CD8-positive, alpha-beta memory T cell (primary cell): Measurements from ENCODE around the gene FKRP. TPM values are rescaled to one million over a fixed set of nuclear protein-coding genes. Genes with fewer than 3 reads are reported as not detected.

Experiments
- CTCF ChIA-PET: fragments of 350-600 bp; sonication (Branson Sonifier 250); formaldehyde crosslinking; loops from one replicate; lab custom pipeline; 2021; ENCODE audit warnings: antibody characterized with exemption; lab: Charles Lee
- POLR2A ChIA-PET: fragments of 350-600 bp; sonication (Branson Sonifier 250); formaldehyde crosslinking; loops from one replicate; lab custom pipeline; 2021; ENCODE audit warnings: antibody characterized with exemption; lab: Charles Lee
- DNase-seq, 5 donors: peaks; one replicate each; pipeline versions ENCODE4 v3.0.0 to v3.0.0-alpha.2; 2020 to 2022; ENCODE audit warnings: mixed read lengths in 1 of 5
- H3K27ac ChIP-seq: one replicate; pipeline ENCODE4 v1.7.0; 2013; ENCODE audit warnings: low read depth, mild to moderate bottlenecking, low read length, moderate library complexity
- H3K27me3 ChIP-seq: 2 replicates; pipeline ENCODE4 v1.7.0; 2013; ENCODE audit warnings: low read length, mild to moderate bottlenecking; ENCODE audit not compliant: insufficient read depth, poor library complexity, severe bottlenecking
- H3K36me3 ChIP-seq: 2 replicates; pipeline ENCODE4 v1.7.0; 2013; ENCODE audit warnings: mild to moderate bottlenecking, low read length, moderate library complexity; ENCODE audit not compliant: insufficient read depth
- H3K4me1 ChIP-seq: 2 replicates; pipeline ENCODE4 v1.7.0; 2013; ENCODE audit warnings: mild to moderate bottlenecking, low read length, moderate library complexity; ENCODE audit not compliant: insufficient read depth
- H3K4me3 ChIP-seq: 2 replicates; pipeline ENCODE4 v1.7.0; 2013; ENCODE audit warnings: mild to moderate bottlenecking, low read length
- H3K9me3 ChIP-seq: 2 replicates; pipeline ENCODE4 v1.7.0; 2013; ENCODE audit warnings: mild to moderate bottlenecking, low read length
- H3K27ac Mint-ChIP-seq, 8 donors: one replicate each; pipeline ENCODE4 v1.8.0; 2020 to 2021; ENCODE audit warnings: mixed read lengths in 8 of 8, mild to moderate bottlenecking in 6 of 8, inconsistent platforms in 3 of 8, moderate library complexity in 3 of 8
- H3K27me3 Mint-ChIP-seq, 2 donors: one replicate each; pipeline ENCODE4 v1.8.0; 2020 to 2021; ENCODE audit warnings: mixed read lengths in 2 of 2, mild to moderate bottlenecking in 1 of 2, moderate library complexity in 1 of 2
- H3K36me3 Mint-ChIP-seq, 3 donors: one replicate each; pipeline ENCODE4 v1.8.0; 2020 to 2021; ENCODE audit warnings: mixed read lengths in 3 of 3, inconsistent platforms in 1 of 3, mild to moderate bottlenecking in 1 of 3
- H3K4me1 Mint-ChIP-seq, 3 donors: one replicate each; pipeline ENCODE4 v1.8.0; 2020 to 2021; ENCODE audit warnings: mixed read lengths in 3 of 3, inconsistent platforms in 1 of 3, mild to moderate bottlenecking in 1 of 3
- H3K4me3 Mint-ChIP-seq, 7 donors: one replicate each; pipeline ENCODE4 v1.8.0; 2020 to 2021; ENCODE audit warnings: mixed read lengths in 7 of 7, mild to moderate bottlenecking in 6 of 7, moderate library complexity in 4 of 7, inconsistent platforms in 2 of 7
- H3K9me3 Mint-ChIP-seq, 5 donors: one replicate each; pipeline ENCODE4 v1.8.0; 2020 to 2022; ENCODE audit warnings: mixed read lengths in 5 of 5, mild to moderate bottlenecking in 3 of 5, moderate library complexity in 2 of 5, inconsistent platforms in 1 of 5
- polyA plus RNA-seq: library from polyadenylated mRNA; unstranded; fragments of 300-500 nt; fragmentation: Illumina TruSeq; gene quantifications from one replicate; pipeline ENCODE4 v1.2.3, GENCODE V29; 2021
- total RNA-seq, 2 experiments: library from RNA; stranded (reverse); gene quantifications; one replicate each; pipeline ENCODE4 v1.2.3, GENCODE V29; 2021

Gene FKRP
- total and polyA plus RNA-seq, 3 experiments from 2014 or later: 6.4 to 24.4 (median 21.6) TPM

GRCh38 chr19:46786236-46787039 is 40.6 kb downstream of the FKRP start:
- Histone ChIP-seq H3K27ac (peak overlapping the region; percentile 92), H3K36me3 (peaks cover 5% of the 10 kb centered on the region), H3K27me3 (no peaks in the 10 kb centered on the region), H3K4me1 (peaks cover 45% of the 10 kb centered on the region), H3K9me3 (no peaks in the 10 kb centered on the region), H3K4me3 (peak overlapping the region; percentile 88)
- ChIA-PET POLR2A (interaction anchor here (0.6 kb wide), 1 partner anchor 54 kb away, joined by 8 read pairs; no protein-coding TSS in a partner anchor), CTCF (interaction anchor here (1.1 to 4.4 kb wide), 5 partner anchors 20 to 54 kb away, joined by 3 to 16 read pairs (median 9); no protein-coding TSS in a partner anchor)
- Mint-ChIP-seq H3K4me1 (peaks cover 53 to 61% (median 61%) of the 10 kb centered on the region in 3 donors), H3K27ac (peak overlapping the region; percentile 95 to 100 (median 96)), H3K9me3 (no peaks in the 10 kb centered on the region), H3K4me3 (peak overlapping the region; percentile 87 to 97 (median 92)), H3K27me3 (no peaks in the 10 kb centered on the region), H3K36me3 (peaks cover 0 to 26% (median 5%) of the 10 kb centered on the region in 3 donors)
- peak; percentile 61 to 93 (median 81) for DNase-seq

GRCh38 chr19:46787040-46787330 is 41.1 kb downstream of the FKRP start:
- peaks cover 49% of the 10 kb centered on the region for H3K4me1 ChIP-seq
- Mint-ChIP-seq H3K4me3 (peak overlapping the region; percentile 87 to 97 (median 92)), H3K27ac (peak overlapping the region; percentile 95 to 100 (median 96)), H3K9me3 (no peaks in the 10 kb centered on the region), H3K36me3 (peaks cover 0 to 20% (median 2%) of the 10 kb centered on the region in 3 donors), H3K27me3 (no peaks in the 10 kb centered on the region), H3K4me1 (peaks cover 54 to 66% (median 66%) of the 10 kb centered on the region in 3 donors)
- CTCF ChIA-PET: interaction anchor here (1.2 to 4.4 kb wide), 5 partner anchors 20 to 53 kb away, joined by 3 to 16 read pairs (median 9); no protein-coding TSS in a partner anchor
- H3K9me3 ChIP-seq: no peaks in the 10 kb centered on the region
- peak overlapping the region; percentile 88 for H3K4me3 ChIP-seq
- H3K27ac ChIP-seq: peak overlapping the region; percentile 92
- H3K27me3 ChIP-seq: no peaks in the 10 kb centered on the region
- peaks cover 5% of the 10 kb centered on the region for H3K36me3 ChIP-seq
- no peak for DNase-seq
- POLR2A ChIA-PET: interaction anchor here (1.8 to 1.9 kb wide), 2 partner anchors 33 to 53 kb away, joined by 5 to 11 read pairs; no protein-coding TSS in a partner anchor

GRCh38 chr19:46787331-46788261 is 41.7 kb downstream of the FKRP start:
- peaks cover 3% of the 10 kb centered on the region for H3K36me3 ChIP-seq
- H3K27me3 Mint-ChIP-seq: no peaks in the 10 kb centered on the region
- no peaks in the 10 kb centered on the region for H3K27me3 ChIP-seq
- H3K9me3 ChIP-seq: no peaks in the 10 kb centered on the region
- peaks cover 55% of the 10 kb centered on the region for H3K4me1 ChIP-seq
- peak overlapping the region; percentile 95 to 100 (median 96) for H3K27ac Mint-ChIP-seq
- CTCF ChIA-PET: interaction anchor here (0.6 to 4.4 kb wide), 7 partner anchors 16 to 53 kb away, joined by 3 to 16 read pairs (median 9); no protein-coding TSS in a partner anchor
- H3K4me3 Mint-ChIP-seq: peak overlapping the region; percentile 87 to 97 (median 92)
- POLR2A ChIA-PET: interaction anchor here (0.8 to 1.9 kb wide), 5 partner anchors 33 to 325 kb away, joined by 3 to 11 read pairs (median 5); partner anchors contain the start of gene ZC3H4
- DNase-seq: peak in 4 of 5 donors; percentile 25 to 62 (median 28)
- peak overlapping the region; percentile 92 for H3K27ac ChIP-seq
- no peaks in the 10 kb centered on the region for H3K9me3 Mint-ChIP-seq
- peak overlapping the region; percentile 88 for H3K4me3 ChIP-seq
- peaks cover 58 to 68% (median 68%) of the 10 kb centered on the region in 3 donors for H3K4me1 Mint-ChIP-seq
- peaks cover 0 to 14% (median 2%) of the 10 kb centered on the region in 3 donors for H3K36me3 Mint-ChIP-seq

GRCh38 chr19:46788262-46788967 is 42.6 kb downstream of the FKRP start, which contains the start of gene SLC1A5:
TSS of gene SLC1A5 (minus strand) at chr19:46788594. CDS start at chr19:46787965, 629 bp downstream.
- no peaks in the 10 kb centered on the region for H3K36me3 ChIP-seq
- CTCF ChIA-PET: interaction anchor here (0.6 to 4.1 kb wide), 6 partner anchors 15 to 52 kb away, joined by 3 to 15 read pairs (median 8); no protein-coding TSS in a partner anchor
- peak within 1 kb of the TSS; percentile 92 for H3K27ac ChIP-seq
- Mint-ChIP-seq H3K27ac (peak within 1 kb of the TSS; percentile 74 to 100 (median 96)), H3K27me3 (no peaks in the 10 kb centered on the region), H3K36me3 (peaks cover 0 to 9% (median 0%) of the 10 kb centered on the region in 3 donors), H3K4me1 (peaks cover 53 to 62% (median 61%) of the 10 kb centered on the region in 3 donors), H3K4me3 (peak within 1 kb of the TSS; percentile 87 to 97 (median 92)), H3K9me3 (no peaks in the 10 kb centered on the region)
- H3K4me3 ChIP-seq: peak within 1 kb of the TSS; percentile 88
- no peaks in the 10 kb centered on the region for H3K27me3 ChIP-seq
- peak; percentile 85 to 98 (median 97) for DNase-seq
- POLR2A ChIA-PET: interaction anchor here (0.8 to 1.9 kb wide), 5 partner anchors 32 to 325 kb away, joined by 3 to 11 read pairs (median 5); partner anchors contain the start of gene ZC3H4
- no peaks in the 10 kb centered on the region for H3K9me3 ChIP-seq
- peaks cover 54% of the 10 kb centered on the region for H3K4me1 ChIP-seq

- peaks cover 0 to 8% (median 0%) of the 10 kb centered on the region in 3 donors for H3K36me3 Mint-ChIP-seq
- Histone ChIP-seq H3K9me3 (no peaks in the 10 kb centered on the region), H3K4me3 (peak overlapping the region; percentile 88), H3K27me3 (no peaks in the 10 kb centered on the region), H3K27ac (no peak overlapping the region), H3K4me1 (peaks cover 49% of the 10 kb centered on the region), H3K36me3 (no peaks in the 10 kb centered on the region)
- peaks cover 48 to 56% (median 56%) of the 10 kb centered on the region in 3 donors for H3K4me1 Mint-ChIP-seq
- no peaks in the 10 kb centered on the region for H3K9me3 Mint-ChIP-seq
- peak overlapping the region in 7 of 8 donors; percentile 54 to 100 (median 86) for H3K27ac Mint-ChIP-seq
- no peak for DNase-seq
- POLR2A ChIA-PET: interaction anchor here (0.7 to 1.9 kb wide), 5 partner anchors 31 to 367 kb away, joined by 3 to 11 read pairs (median 5); partner anchors contain the start of gene ZC3H4
- H3K4me3 Mint-ChIP-seq: peak overlapping the region; percentile 87 to 97 (median 92)
- CTCF ChIA-PET: interaction anchor here (0.6 to 4.1 kb wide), 5 partner anchors 22 to 52 kb away, joined by 3 to 15 read pairs (median 9); no protein-coding TSS in a partner anchor
- H3K27me3 Mint-ChIP-seq: no peaks in the 10 kb centered on the region
Measured at GRCh38 chr19:46788968-46789338, 43.1 kb downstream of the FKRP start.

- no peak overlapping the region for H3K27ac ChIP-seq
- ChIA-PET POLR2A (interaction anchor here (0.7 to 1.8 kb wide), 3 partner anchors 32 to 366 kb away, joined by 4 to 10 read pairs (median 5); no protein-coding TSS in a partner anchor), CTCF (interaction anchor here (0.6 to 4.1 kb wide), 3 partner anchors 31 to 51 kb away, joined by 3 to 15 read pairs (median 14); no protein-coding TSS in a partner anchor)
- H3K4me3 ChIP-seq: no peak overlapping the region
- no peak for DNase-seq
- H3K9me3 ChIP-seq: no peaks in the 10 kb centered on the region
- Mint-ChIP-seq H3K9me3 (no peaks in the 10 kb centered on the region), H3K27ac (peak overlapping the region in 5 of 8 donors; percentile 31 to 100 (median 69)), H3K4me3 (peak overlapping the region in 4 of 7 donors; percentile 16 to 92 (median 54)), H3K4me1 (peaks cover 44 to 52% (median 52%) of the 10 kb centered on the region in 3 donors), H3K27me3 (no peaks in the 10 kb centered on the region), H3K36me3 (peaks cover 0 to 8% (median 0%) of the 10 kb centered on the region in 3 donors)
- no peaks in the 10 kb centered on the region for H3K27me3 ChIP-seq
- H3K36me3 ChIP-seq: no peaks in the 10 kb centered on the region
- peaks cover 44% of the 10 kb centered on the region for H3K4me1 ChIP-seq
Measured at GRCh38 chr19:46789371-46789770, 43.5 kb downstream of the FKRP start.
